HepG2 (cell line): ENCODE results near the gene TBC1D25. TPM values are rescaled to one million over a fixed set of nuclear protein-coding genes. Genes with fewer than 3 reads are reported as not detected.

Experiments
- AGO2 ChIP-seq: fragments of 200-400 bp; formaldehyde crosslinking; optimal IDR thresholded peaks from 2 replicates; pipeline ENCODE3; 2017; ENCODE audit warnings: mild to moderate bottlenecking, low read depth, low read length, moderate library complexity
- ARNTL ChIP-seq: sonication (generic); formaldehyde crosslinking; IDR thresholded peaks from 2 replicates; pipeline ENCODE4 v1.4.0; 2020; ENCODE audit warnings: mild to moderate bottlenecking, missing genetic modification reagents
- E2F5 ChIP-seq: sonication (generic); formaldehyde crosslinking; conservative IDR thresholded peaks from 2 replicates; pipeline ENCODE4 v1.4.0; 2020; ENCODE audit warnings: missing genetic modification reagents
- GABPB1 ChIP-seq: IDR thresholded peaks from 2 replicates; pipeline ENCODE4 v1.6.1; 2016; ENCODE audit warnings: mild to moderate bottlenecking, missing genetic modification reagents, moderate library complexity, missing compliant biosample characterization
- HOXA3 ChIP-seq: sonication (generic); formaldehyde crosslinking; IDR thresholded peaks from 2 replicates; pipeline ENCODE4 v1.5.0; 2020; ENCODE audit warnings: missing genetic modification reagents
- KDM5B ChIP-seq: sonication (generic); formaldehyde crosslinking; IDR thresholded peaks from 2 replicates; pipeline ENCODE4 v1.4.0; 2020; ENCODE audit warnings: missing genetic modification reagents, mild to moderate bottlenecking, borderline replicate concordance
- MYC ChIP-seq: sonication (generic); formaldehyde crosslinking; IDR thresholded peaks from 2 replicates; pipeline ENCODE4 v1.9.0; 2021; ENCODE audit warnings: missing genetic modification reagents, borderline replicate concordance
- MYPOP ChIP-seq: sonication (generic); formaldehyde crosslinking; IDR thresholded peaks from 2 replicates; pipeline ENCODE4 v1.8.1; 2023; ENCODE audit warnings: mild to moderate bottlenecking, moderate library complexity, missing genetic modification reagents
- NFYC ChIP-seq: IDR thresholded peaks from 2 replicates; pipeline ENCODE4 v1.6.1; 2016; ENCODE audit warnings: missing genetic modification reagents, missing compliant biosample characterization
- NR3C1 ChIP-seq: sonication (generic); formaldehyde crosslinking; IDR thresholded peaks from 2 replicates; pipeline ENCODE4 v1.4.0; 2020; ENCODE audit warnings: missing genetic modification reagents
- SIN3A ChIP-seq: IDR thresholded peaks from 2 replicates; pipeline ENCODE4 v1.6.1; 2011; ENCODE audit warnings: low read depth, mild to moderate bottlenecking, control low read depth, low read length, borderline replicate concordance
- SNAPC2 ChIP-seq: sonication (generic); formaldehyde crosslinking; IDR thresholded peaks from 2 replicates; pipeline ENCODE4 v1.8.1; 2022; ENCODE audit warnings: mild to moderate bottlenecking, missing genetic modification reagents
- TAF15 ChIP-seq: fragments of 200-400 bp; formaldehyde crosslinking; IDR thresholded peaks from one replicate; pipeline ENCODE4 v1.6.1; 2018; ENCODE audit warnings: mild to moderate bottlenecking, low read depth, low read length; ENCODE audit not compliant: poor library complexity, severe bottlenecking
- TMF1 ChIP-seq: sonication (generic); formaldehyde crosslinking; IDR thresholded peaks from 2 replicates; pipeline ENCODE4 v1.8.1; 2022; ENCODE audit warnings: low read depth, missing genetic modification reagents
- ZNF121 ChIP-seq: sonication (generic); formaldehyde crosslinking; IDR thresholded peaks from 2 replicates; pipeline ENCODE4 v1.5.0; 2020; ENCODE audit warnings: mild to moderate bottlenecking, missing genetic modification reagents
- ZNF263 ChIP-seq: sonication (generic); formaldehyde crosslinking; IDR thresholded peaks from 2 replicates; pipeline ENCODE4 v1.4.0; 2020; ENCODE audit warnings: missing genetic modification reagents
- ZNF414 ChIP-seq: sonication (generic); formaldehyde crosslinking; IDR thresholded peaks from 2 replicates; pipeline ENCODE4 v1.5.0; 2020; ENCODE audit warnings: missing genetic modification reagents
- ZNF740 ChIP-seq: sonication (generic); formaldehyde crosslinking; IDR thresholded peaks from 2 replicates; pipeline ENCODE4 v1.4.0; 2020; ENCODE audit warnings: missing genetic modification reagents
- ZNF775 ChIP-seq: sonication (generic); formaldehyde crosslinking; IDR thresholded peaks from 2 replicates; pipeline ENCODE4 v1.4.0; 2020; ENCODE audit warnings: missing genetic modification reagents, mild to moderate bottlenecking, moderate library complexity, borderline replicate concordance
- polyA plus RNA-seq, 8 experiments: library from polyadenylated mRNA; depleted of rRNA in 3 of 8; stranded (reverse) in 7 of 8; unstranded in 1 of 8; fragments of >200 nt; fragmentation: Illumina TruSeq in 4 of 8; extraction: Trizol in 4 of 8; gene quantifications; 2 replicates each; pipeline versions ENCODE4 v1.2.1 to v1.2.3, GENCODE V29; 2011 to 2016; ENCODE audit warnings: low read depth in 4 of 8, missing spikeins in 1 of 8, mixed read lengths in 1 of 8; ENCODE audit not compliant: insufficient read depth in 1 of 8
- total RNA-seq, 5 experiments: library from RNA; depleted of rRNA; stranded (reverse); fragments of >200 nt; fragmentation: Illumina TruSeq; extraction: Trizol; gene quantifications; 2 replicates each; pipeline ENCODE4 v1.2.3, GENCODE V29; 2016; ENCODE audit warnings: low read depth in 1 of 5
- TF ChIP-seq, protein P1 (sequence below): sonication (generic); formaldehyde crosslinking; IDR thresholded peaks from 2 replicates; pipeline ENCODE4 v1.5.0; 2020; ENCODE audit warnings: mild to moderate bottlenecking, missing genetic modification reagents, borderline replicate concordance

The TBC1D25 gene
- total and polyA plus RNA-seq, 2 of the 13 experiments (the other 11 are each of a cell fraction or from before 2014, with no cell fraction given) = 3.5 to 4.7 TPM

DNA sequence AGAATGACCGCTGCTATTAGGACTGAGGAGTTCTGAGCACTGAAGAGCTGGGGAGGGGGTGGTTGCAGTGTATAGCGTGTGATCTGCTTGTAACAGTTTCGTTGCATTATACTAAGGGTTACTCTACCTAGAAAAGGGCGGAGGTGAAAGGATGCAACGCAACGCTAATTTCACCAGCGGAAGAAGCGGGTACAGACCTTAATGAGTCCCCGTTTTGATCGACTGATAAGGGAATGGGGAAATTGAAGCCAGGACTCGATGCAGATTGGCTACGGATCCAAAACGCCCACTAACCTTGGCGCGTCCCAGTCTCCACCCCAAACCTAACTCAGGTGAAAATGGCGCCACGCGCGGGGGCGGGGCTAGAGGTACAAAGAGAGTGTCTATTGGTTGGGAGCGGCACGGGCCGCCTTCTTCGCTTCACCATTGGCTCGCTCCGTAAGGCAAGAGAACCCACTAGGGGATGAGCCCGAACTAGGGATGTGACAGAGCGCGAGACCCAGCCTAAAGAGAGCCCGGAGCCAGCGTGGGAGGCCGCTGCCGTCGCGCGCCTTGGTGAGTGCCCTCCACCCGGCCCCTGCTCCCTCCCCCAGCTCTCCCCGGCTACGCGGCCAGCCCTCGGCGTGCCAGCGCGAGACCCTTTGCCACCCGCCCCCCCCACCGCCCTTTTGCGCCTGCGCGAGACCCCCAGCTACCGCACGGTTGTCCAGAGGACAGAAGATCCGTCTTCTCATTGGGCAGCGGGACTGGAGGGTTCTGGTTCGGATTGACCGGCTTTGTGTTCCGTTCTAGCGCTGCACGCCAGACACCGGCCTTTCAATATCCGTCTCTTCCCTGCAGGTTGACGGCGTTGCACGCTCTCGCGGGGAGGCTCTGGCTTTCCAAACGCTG lies 17.9 kb upstream of the TBC1D25 start, which contains the start of gene EBP (continued):
- TF ChIP-seq, protein P1, sequence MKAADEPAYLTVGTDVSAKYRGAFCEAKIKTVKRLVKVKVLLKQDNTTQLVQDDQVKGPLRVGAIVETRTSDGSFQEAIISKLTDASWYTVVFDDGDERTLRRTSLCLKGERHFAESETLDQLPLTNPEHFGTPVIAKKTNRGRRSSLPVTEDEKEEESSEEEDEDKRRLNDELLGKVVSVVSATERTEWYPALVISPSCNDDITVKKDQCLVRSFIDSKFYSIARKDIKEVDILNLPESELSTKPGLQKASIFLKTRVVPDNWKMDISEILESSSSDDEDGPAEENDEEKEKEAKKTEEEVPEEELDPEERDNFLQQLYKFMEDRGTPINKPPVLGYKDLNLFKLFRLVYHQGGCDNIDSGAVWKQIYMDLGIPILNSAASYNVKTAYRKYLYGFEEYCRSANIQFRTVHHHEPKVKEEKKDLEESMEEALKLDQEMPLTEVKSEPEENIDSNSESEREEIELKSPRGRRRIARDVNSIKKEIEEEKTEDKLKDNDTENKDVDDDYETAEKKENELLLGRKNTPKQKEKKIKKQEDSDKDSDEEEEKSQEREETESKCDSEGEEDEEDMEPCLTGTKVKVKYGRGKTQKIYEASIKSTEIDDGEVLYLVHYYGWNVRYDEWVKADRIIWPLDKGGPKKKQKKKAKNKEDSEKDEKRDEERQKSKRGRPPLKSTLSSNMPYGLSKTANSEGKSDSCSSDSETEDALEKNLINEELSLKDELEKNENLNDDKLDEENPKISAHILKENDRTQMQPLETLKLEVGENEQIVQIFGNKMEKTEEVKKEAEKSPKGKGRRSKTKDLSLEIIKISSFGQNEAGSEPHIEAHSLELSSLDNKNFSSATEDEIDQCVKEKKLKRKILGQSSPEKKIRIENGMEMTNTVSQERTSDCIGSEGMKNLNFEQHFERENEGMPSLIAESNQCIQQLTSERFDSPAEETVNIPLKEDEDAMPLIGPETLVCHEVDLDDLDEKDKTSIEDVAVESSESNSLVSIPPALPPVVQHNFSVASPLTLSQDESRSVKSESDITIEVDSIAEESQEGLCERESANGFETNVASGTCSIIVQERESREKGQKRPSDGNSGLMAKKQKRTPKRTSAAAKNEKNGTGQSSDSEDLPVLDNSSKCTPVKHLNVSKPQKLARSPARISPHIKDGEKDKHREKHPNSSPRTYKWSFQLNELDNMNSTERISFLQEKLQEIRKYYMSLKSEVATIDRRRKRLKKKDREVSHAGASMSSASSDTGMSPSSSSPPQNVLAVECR (CRISPR knock-in tag) = peak; percentile 40; the same call in 1 of the 2 replicates
- TF ChIP-seq NFYC (CRISPR knock-in tag) (peak; percentile 86), ZNF414 (CRISPR knock-in tag) (no peak), MYC (no peak), KDM5B (0 out of 2 replicates have a peak, but pooled peaks have one; percentile 14), SNAPC2 (CRISPR knock-in tag) (0 out of 2 replicates have a peak, but pooled peaks have one; percentile 44), ZNF775 (CRISPR knock-in tag) (no peak), TAF15 (no peak), AGO2 (peak; percentile 24), ZNF740 (CRISPR knock-in tag) (peak; percentile 95), E2F5 (CRISPR knock-in tag) (0 out of 2 replicates have a peak, but pooled peaks have one; percentile 48), TMF1 (CRISPR knock-in tag) (peak; percentile 55; the same call in 1 of the 2 replicates), GABPB1 (peak; percentile 28; the same call in 1 of the 2 replicates), HOXA3 (peak; percentile 52), NR3C1 (CRISPR knock-in tag) (no peak), ZNF263 (CRISPR knock-in tag) (no peak), ZNF121 (CRISPR knock-in tag) (0 out of 2 replicates have a peak, but pooled peaks have one; percentile 7), MYPOP (CRISPR knock-in tag) (no peak), ARNTL (no peak), SIN3A (peak; percentile 73; the same call in 1 of the 2 replicates)
